Esophagus squamous epithelium (tissue), 4 donors: ENCODE data around the gene FDX1.

ENCODE experiments used
- CTCF ChIP-seq, 6 experiments: fragments of 450-650 bp in 4 of 6; fragments of 200-600 bp in 2 of 6; sonication (generic) in 2 of 6; IDR thresholded peaks; one replicate each; pipeline ENCODE4 v1.5.1; 2016 to 2019; ENCODE audit warnings: antibody characterized with exemption in 6 of 6, mild to moderate bottlenecking in 4 of 6, moderate library complexity in 4 of 6
- POLR2A ChIP-seq, 4 donors: fragments of 450-650 bp; IDR thresholded peaks; one replicate each; pipeline ENCODE4 v1.6.1; 2017; ENCODE audit warnings: antibody characterized with exemption in 4 of 4, mild to moderate bottlenecking in 4 of 4, moderate library complexity in 3 of 4

- TF ChIP-seq CTCF (IDR thresholded peaks at IDR 0.05), result no peak
- TF ChIP-seq POLR2A (IDR thresholded peaks at IDR 0.05), result no peak
Measured at GRCh38 chr11:110508786-110509185, 79.0 kb downstream of the FDX1 start.
